ENCODE results near the gene AKR1D1.
"Not testable (repeated sequence)": the region's sequence is repeated elsewhere in the genome, so short reads cannot be mapped to it uniquely, and the experiment has no call there.

The AKR1D1 gene

DNA sequence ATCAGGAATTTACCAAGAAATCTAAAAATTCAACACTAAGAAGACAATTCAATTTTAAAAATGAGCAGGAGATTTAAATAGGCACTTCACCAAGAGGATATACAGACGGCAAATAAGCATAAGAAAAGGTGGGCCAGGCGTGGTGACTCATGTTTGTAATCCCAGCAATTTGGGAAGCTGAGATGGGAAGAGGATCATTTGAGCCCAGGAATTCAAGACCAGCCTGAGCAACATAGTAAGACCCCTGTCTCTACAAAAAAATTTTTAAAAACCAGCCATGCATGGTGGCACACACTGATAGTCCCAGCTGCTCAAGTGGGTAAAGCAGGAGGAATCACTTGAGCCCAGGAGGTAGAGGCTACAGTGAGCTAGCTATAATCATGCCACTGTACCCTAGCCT lies 3.5 kb upstream of the AKR1D1 start:
- DNase-seq (ENCODE audit: low read depth in 2 of 3, low spot score in 1 of 3): no peak

GRCh38 chr7:138074121-138074520 lies 2.1 kb upstream of the AKR1D1 start:
- DNase-seq (ENCODE audit: low read depth in 2 of 3, low spot score in 1 of 3): no peak

DNA sequence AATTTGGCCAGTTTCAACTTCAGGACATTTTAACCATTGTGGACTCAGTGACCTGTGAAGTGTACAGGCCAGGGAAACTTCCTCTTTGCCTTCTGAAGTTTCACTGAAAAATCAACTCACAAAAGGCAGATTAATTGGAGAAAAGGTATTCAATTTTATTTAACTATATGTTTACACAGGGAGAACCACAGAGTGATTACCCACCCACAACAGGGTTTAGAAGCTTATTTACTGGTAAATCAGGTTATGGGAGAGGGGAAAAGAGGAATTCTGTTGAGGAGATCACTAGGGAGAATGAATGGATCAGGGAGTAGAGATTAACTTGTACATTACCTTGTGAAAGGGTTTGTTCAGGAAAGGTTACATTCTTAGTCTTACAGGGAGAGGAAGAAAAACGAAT lies 1.7 kb upstream of the AKR1D1 start:
- no peak for DNase-seq (ENCODE audit: low read depth in 2 of 3, low spot score in 1 of 3)

GRCh38 chr7:138075350-138075749 lies 909 bp upstream of the AKR1D1 start:
- no peak for DNase-seq (ENCODE audit: low read depth in 2 of 3, low spot score in 1 of 3)

- not testable (repeated sequence) for DNase-seq (ENCODE audit: low read depth in 2 of 3, low spot score in 1 of 3)
Observed at GRCh38 chr7:138075786-138076185, 473 bp upstream of the AKR1D1 start.

- no peak for DNase-seq (ENCODE audit: low read depth in 2 of 3, low spot score in 1 of 3)
Observed at GRCh38 chr7:138077809-138078208, 1.6 kb downstream of the AKR1D1 start.

DNA sequence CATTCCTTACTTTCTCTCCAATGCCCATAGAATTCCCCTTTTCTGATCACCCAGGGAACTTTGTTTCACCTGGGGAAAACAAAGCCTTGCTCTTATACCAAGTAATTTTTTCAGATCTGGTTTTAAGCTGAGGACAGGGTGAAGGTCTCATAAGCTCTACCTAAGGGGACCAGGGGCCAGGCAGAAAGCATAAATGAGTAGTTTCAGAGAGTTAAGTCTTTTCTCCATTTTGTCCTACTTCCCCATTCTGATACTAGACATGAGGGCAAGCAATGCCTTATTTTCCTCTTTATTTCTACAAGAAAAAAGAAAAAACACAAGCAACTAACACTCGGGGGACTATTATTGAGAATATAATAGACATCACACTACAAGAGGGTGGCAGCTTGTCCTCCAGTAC lies 2.9 kb downstream of the AKR1D1 start:
- DNase-seq (ENCODE audit: low read depth in 2 of 3, low spot score in 1 of 3): no peak

DNA sequence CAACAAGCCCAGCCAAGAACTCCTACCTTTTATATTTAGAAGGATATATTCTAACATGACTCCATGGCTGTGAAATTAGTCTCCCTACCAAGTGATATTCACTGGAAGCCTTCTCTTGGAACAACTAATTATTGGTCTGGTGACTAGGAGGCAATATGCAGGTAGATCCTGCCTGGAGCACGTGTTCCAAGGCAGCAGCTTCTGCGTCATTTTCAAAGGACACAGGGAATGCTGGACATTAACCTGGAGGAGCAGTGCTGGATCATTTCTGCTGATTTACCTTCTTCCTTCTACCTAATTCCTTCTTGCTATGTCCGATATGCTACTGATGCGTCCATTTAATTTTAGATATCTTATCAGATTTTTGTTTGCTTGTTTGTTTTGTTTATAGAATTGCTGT lies 5.6 kb downstream of the AKR1D1 start:
- no peak for DNase-seq (ENCODE audit: low read depth in 2 of 3, low spot score in 1 of 3)

- no peak for DNase-seq (ENCODE audit: low read depth in 2 of 3, low spot score in 1 of 3)
Observed at GRCh38 chr7:138083859-138084258, 7.6 kb downstream of the AKR1D1 start.

DNA sequence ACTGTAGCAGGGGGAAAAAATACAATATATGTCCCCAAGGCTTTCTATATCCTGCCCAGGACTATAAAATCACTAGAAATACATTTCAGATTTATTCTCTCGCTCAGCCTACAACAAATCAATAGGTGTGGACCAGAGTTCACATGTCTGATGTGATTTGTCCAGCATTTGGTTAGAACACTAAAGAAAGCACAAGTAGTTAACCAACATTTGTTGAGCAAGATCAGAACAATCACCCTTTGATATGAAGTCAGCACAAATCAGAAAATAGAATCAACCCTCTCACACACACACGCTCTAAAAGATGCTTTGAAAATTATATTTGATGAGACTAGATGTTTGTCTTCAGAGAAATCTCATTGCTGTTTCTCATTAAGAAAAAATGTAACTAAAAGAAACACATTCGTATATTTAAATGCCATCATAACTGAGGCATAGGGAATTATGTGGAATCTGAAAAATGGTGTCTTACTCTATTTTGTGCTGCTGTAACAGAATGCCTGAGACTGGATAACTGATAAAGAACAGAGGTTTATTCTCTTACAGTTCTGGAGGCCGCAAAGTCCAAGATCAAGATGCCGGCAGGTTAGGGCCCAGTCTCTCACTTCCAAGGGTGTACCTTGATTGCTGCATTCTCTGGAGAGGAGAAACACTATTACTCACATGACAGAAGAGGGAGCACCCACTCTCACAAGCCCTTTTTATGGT lies 10.5 kb downstream of the AKR1D1 start:
- no peak for DNase-seq (ENCODE audit: low read depth in 2 of 3, low spot score in 1 of 3)

DNA sequence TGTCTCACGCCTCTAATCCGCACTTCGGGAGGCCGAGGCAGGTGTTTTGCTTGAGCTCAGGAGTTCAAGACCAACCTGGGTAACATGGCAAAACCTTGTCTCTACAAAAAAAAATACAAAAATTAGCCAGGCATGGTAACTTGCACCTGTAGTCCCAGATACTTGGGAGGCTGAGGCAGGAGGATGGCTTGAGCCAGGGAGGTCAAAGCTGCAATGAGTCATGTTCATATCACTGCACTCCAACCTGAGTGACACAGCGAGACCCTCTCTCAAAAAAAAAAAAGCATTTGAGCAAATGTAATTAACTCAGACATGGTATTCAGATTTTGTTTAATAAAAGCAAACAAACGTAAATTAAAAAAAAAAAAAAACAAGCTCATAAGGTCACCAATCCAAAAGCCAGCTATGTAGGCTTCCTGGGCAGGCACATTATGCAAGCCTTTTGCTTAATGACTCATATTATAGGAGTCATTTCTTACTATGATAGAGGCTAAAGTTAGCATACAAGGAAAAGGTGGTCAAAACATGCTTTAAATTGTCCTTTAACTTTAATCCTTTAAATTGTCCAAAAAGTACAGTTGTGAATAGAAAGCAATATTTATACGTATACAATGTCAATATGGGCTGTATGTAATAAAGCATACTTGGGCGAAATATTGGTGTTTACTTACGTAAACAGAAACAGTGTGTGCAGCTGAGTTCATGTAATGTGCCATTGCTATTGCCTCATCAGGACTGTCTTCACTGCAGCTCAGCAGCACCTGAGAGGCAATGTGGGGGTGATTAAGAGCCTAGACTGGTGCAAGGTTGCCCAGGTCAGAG lies 13.0 kb downstream of the AKR1D1 start:
- no peak for DNase-seq (ENCODE audit: low read depth in 2 of 3, low spot score in 1 of 3)

DNA sequence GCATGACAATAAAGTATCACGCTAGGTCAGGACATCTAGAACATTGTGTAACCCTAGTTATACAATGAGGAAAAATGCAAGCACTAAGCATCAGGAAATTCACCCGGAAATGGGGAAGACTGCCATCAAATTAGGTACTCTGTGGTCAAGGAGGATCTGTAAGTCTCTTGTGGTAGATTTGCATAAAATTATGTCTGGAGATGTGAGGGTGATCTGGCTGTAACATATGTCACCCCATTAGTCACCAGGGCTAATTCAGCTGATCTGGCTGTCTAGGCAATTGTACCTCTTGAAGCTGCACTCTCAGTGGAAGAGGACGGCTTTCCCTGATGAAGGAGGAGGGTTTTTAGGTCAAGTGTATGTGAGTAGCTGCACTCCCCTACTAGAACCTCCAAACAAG lies 14.8 kb downstream of the AKR1D1 start:
- DNase-seq (ENCODE audit: low read depth in 2 of 3, low spot score in 1 of 3): no peak

DNA sequence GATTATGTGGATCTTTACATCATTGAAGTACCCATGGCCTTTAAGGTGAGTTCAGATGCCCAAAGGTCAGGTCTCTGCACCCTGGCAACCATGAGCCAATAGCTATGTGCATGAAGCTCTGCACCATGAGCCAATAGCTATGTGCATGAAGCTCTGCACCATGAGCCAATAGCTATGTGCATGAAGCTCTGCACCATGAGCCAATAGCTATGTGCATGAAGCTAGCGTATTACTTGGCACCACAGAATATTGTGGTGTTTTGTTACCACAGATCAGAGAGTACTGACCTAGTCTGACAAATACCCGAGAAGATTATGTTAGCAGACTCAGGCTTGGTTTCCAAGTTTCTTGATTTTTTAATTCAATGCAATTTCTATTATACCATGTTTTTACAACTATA lies 15.6 kb downstream of the AKR1D1 start:
- not testable (repeated sequence) for DNase-seq (ENCODE audit: low read depth in 2 of 3, low spot score in 1 of 3)

- DNase-seq (ENCODE audit: low read depth in 2 of 3, low spot score in 1 of 3): no peak
Observed at GRCh38 chr7:138092486-138093028, 16.3 kb downstream of the AKR1D1 start.

DNA sequence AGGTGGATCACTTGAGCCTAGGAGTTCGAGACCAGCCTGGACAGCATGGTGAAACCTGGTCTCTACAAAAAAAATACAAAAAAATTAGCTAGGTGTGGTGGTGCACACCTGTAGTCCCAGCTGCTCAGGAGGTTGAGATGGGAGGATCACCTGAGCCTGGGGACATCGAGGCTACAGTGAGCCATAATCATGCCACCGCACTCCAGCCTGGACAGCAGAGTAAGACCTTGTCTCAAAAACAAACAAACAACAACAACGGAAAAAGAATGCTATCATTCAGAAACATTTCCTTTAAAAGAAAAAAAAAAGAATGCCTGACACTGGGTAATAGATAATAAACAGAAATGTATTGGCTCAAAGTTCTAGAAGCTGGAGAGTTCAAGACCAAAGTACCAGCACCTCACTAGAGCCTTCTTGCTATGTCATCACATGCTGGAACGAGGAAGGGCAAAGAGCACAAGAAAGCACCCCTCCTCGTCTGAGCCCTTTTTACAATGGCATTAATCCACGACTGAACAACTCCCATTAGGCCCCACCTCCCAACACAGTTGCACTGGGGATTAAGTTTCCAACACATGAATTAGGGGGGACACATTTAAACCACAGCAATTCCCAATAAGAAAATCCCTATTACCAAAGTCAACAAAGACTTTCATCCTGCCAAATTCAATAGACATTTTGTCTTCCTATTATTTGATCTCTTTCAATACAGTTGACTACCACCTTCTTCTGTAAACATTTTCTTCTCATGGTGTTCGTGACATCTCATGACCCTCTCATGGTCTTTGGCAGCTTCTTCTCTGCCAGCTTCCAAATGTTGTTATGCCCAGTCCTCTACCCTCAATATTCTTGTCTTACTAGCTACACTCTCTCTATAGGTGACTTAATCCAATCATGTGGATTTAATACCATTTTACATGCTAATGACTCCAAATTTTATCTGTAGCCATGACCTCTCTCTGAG lies 20.0 kb downstream of the AKR1D1 start:
- no peak for DNase-seq (ENCODE audit: low read depth in 2 of 3, low spot score in 1 of 3)

- no peak for DNase-seq (ENCODE audit: low read depth in 2 of 3, low spot score in 1 of 3)
Observed at GRCh38 chr7:138097064-138097741, 20.9 kb downstream of the AKR1D1 start.

DNA sequence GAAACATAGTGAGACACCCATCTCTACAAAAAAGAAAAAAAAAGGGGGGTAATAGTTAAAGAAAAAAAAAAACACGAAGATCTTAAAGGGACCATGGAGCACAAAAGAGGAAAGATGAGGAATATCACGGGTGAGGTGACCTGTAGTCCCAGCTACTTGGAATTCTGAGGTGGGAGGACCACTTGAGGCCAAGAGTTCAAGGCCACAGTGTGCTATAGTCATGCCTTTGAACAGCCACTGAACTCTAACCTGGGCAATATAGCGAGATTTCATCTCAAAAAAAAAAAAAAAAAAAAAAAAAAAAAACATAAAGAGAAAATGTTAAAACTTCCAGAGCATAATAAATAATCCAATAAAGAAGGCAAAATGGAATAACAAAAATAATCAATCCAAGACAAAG lies 23.6 kb downstream of the AKR1D1 start:
- DNase-seq (ENCODE audit: low read depth in 2 of 3, low spot score in 1 of 3): no peak

DNA sequence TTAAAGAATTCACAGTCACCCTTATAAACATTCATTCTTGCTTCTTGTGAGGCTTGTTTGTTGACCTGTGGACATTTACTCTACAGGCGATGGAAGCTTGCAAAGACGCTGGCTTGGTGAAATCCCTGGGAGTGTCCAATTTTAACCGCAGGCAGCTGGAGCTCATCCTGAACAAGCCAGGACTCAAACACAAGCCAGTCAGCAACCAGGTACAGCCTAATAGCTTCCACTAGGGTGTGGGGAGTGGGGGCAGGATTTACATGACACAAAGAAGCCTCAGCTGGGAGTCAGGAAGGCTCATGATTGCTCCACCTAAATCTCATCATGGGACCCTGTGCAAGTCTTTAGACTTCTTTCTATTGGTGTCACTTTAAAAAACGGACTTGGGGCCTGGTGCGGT lies 29.0 kb downstream of the AKR1D1 start:
- no peak for DNase-seq (ENCODE audit: low read depth in 2 of 3, low spot score in 1 of 3)

GRCh38 chr7:138115047-138115446 lies 38.8 kb downstream of the AKR1D1 start:
- DNase-seq (ENCODE audit: low read depth in 2 of 3, low spot score in 1 of 3): no peak

DNA sequence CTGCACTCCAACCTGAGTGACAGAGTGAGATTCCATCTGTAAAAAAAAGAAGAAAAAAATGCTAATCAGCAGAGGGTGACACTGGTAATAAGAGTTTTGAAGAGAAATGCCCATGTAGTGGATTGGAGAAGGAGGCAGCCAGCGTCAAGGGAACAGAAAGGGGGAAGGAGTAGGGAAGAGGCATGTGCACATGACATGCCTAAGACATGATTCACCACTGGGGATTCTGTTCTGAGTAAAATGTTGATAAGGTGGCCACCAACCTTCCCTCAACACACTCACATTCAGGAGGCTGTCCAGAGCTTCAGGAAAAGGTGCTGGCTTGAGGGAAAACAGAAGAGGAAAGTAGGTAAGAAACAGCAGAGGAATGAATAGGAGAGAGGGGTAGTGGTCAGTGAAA lies 39.9 kb downstream of the AKR1D1 start:
- DNase-seq (ENCODE audit: low read depth in 2 of 3, low spot score in 1 of 3): no peak

DNA sequence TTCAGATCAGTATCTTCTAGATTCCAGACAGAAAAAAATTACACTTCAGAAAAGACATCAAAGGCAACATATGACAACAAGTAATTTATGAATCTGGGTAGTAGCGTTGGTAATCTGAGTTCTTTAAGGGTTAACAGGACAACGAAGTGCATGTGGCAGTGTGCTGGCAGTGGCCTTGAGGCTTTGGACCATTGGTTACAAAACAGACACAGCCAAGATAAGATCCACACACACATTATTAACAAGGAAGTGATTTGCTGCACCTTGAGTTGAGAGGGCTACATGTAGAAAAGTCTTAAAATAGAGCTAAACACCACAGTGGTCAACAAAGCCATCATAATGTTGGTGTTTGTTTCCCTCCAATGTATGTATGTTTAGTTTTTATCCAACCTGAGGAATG lies 40.6 kb downstream of the AKR1D1 start:
- no peak for DNase-seq (ENCODE audit: low read depth in 2 of 3, low spot score in 1 of 3)

Data from stimulated activated CD4-positive, alpha-beta T cell treated with anti-CD3 and anti-CD28 coated beads, Interleukin-12 subunit alpha, Interleukin-12 subunit beta, amount 100 ng/mL, for 48 hours (primary cell).